ENCODE data around the gene IL1RAPL1. TPM values are rescaled to one million over a fixed set of nuclear protein-coding genes. Genes with fewer than 3 reads are reported as not detected.

The IL1RAPL1 gene
- total RNA-seq, 4 donors from 2014 or later, result 8.2 to 10.9 (median 8.8) TPM

DNA sequence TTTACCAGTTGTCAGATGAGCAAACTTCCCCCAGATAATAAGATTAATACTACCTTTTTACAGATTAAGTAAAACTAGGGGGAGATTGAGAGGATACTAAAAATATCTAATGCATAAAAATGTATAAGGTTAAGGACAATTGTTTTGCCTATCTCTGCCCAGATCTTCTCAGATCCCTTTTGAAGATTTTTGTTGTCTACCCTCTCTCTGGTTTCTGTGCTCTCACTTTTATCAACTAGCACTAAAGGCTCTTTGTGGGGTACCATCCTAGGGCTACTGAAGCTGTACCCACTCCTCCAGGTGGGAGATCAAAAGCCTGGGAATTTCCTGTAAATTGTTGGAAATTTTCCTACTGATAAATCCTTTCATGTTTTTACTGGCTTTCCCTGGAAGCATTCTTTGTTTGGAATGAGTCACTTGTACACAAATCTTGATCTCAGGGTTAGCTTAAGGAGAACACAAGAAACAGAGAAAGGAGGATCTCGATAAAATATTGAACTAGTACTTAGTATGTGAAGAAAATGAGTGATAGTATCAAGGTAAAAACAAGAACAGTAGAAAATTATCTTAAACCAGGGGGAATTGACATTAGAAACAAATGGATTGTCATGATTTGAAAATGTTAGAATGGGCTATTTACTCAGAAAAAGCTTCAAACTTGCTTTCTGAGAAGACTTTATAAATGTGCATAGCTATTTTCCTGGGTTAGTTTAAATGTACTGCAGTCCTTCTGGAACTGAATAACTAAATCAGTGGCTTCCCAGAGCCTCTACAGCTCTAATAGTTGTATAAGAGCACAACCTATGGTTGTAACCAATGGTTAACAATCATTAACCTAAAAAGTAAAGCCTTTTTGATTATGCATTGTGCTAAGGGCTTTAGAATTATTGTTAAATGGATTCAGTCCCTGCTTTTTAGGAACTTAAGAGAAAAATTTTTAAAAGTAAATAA lies 948.2 kb downstream of the IL1RAPL1 start:
- H3K4me3 ChIP-seq, result no peak overlapping the region
- H3K27ac ChIP-seq, result no peak overlapping the region
- H3K27me3 ChIP-seq, result no peaks in the 10 kb centered on the region
- no peak for DNase-seq (ENCODE audit: low spot score in 2 of 2)
- no peaks in the 10 kb centered on the region for H3K4me1 ChIP-seq
- no peaks in the 10 kb centered on the region for H3K36me3 ChIP-seq
- no peaks in the 10 kb centered on the region for H3K9me3 ChIP-seq
- 48 to 69% methylated on average over 1 of the region's 1 CpG for WGBS, 2 donors
- TF ChIP-seq, protein P1, sequence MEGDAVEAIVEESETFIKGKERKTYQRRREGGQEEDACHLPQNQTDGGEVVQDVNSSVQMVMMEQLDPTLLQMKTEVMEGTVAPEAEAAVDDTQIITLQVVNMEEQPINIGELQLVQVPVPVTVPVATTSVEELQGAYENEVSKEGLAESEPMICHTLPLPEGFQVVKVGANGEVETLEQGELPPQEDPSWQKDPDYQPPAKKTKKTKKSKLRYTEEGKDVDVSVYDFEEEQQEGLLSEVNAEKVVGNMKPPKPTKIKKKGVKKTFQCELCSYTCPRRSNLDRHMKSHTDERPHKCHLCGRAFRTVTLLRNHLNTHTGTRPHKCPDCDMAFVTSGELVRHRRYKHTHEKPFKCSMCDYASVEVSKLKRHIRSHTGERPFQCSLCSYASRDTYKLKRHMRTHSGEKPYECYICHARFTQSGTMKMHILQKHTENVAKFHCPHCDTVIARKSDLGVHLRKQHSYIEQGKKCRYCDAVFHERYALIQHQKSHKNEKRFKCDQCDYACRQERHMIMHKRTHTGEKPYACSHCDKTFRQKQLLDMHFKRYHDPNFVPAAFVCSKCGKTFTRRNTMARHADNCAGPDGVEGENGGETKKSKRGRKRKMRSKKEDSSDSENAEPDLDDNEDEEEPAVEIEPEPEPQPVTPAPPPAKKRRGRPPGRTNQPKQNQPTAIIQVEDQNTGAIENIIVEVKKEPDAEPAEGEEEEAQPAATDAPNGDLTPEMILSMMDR (IDR thresholded peaks at IDR 0.05), result no peak
- no peak for TF ChIP-seq EP300 (IDR thresholded peaks at IDR 0.05)
- TF ChIP-seq POLR2A (IDR thresholded peaks at IDR 0.05), result no peak

DNA sequence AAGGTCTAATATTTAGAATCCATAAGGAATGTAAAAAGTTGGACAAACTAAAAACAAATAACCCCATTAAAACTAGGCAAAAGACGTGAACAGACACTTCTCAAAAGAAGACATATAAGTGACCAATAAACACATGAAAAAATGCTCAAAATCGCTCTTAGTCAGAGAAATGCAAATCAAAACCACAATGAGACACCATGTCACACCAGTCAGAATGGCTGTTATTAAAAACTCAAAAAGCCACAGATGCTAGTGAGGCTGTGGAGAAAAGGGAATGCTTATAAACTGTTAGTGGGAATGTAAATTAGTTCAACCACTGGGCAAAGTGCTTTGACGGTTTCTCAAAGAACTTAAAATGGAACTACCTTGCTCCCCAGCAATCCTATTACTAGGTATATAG lies 953.8 kb downstream of the IL1RAPL1 start:
- H3K27ac ChIP-seq, result no peak overlapping the region
- TF ChIP-seq, protein P1 (IDR thresholded peaks at IDR 0.05), result no peak
- no peak for TF ChIP-seq POLR2A (IDR thresholded peaks at IDR 0.05)
- TF ChIP-seq EP300 (IDR thresholded peaks at IDR 0.05), result no peak
- 75 to 90% methylated on average over 3 of the region's 3 CpGs for WGBS, 2 donors

DNA sequence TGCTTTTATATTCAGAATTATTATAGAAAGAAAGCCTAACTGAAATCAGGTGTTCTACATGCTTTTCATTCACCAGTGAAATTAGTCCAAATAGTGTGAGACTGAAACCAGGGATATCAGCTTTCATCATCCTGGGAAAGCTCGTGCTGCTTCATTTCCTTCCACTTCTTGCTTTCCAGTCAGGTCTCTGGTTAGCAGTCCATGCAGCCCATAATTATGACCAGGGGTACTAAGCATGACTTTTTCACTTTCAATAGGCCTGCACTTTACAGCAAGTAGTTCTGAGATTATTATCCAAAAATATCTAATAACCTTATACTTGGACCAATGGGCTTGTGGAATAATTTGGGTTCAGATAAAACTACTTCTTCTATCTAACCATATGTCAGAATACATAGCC lies 954.9 kb downstream of the IL1RAPL1 start:
- Histone ChIP-seq H3K27me3 (no peaks in the 10 kb centered on the region), H3K4me1 (no peaks in the 10 kb centered on the region), H3K36me3 (no peaks in the 10 kb centered on the region), H3K27ac (no peak overlapping the region), H3K4me3 (no peak overlapping the region), H3K9me3 (no peaks in the 10 kb centered on the region)
- no peak for DNase-seq (ENCODE audit: low spot score in 2 of 2)
- 60 to 80% methylated on average over 1 of the region's 1 CpG for WGBS, 2 donors
- TF ChIP-seq, protein P1 (IDR thresholded peaks at IDR 0.05), result no peak
- TF ChIP-seq POLR2A (IDR thresholded peaks at IDR 0.05) (no peak), EP300 (IDR thresholded peaks at IDR 0.05) (no peak)

More for the DNA sequence above, 953.8 kb downstream of the IL1RAPL1 start:
- Histone ChIP-seq H3K36me3 (no peaks in the 10 kb centered on the region), H3K4me1 (no peaks in the 10 kb centered on the region), H3K4me3 (no peak overlapping the region), H3K9me3 (no peaks in the 10 kb centered on the region), H3K27me3 (no peaks in the 10 kb centered on the region)
- DNase-seq (ENCODE audit: low spot score in 2 of 2), result no peak

DNA sequence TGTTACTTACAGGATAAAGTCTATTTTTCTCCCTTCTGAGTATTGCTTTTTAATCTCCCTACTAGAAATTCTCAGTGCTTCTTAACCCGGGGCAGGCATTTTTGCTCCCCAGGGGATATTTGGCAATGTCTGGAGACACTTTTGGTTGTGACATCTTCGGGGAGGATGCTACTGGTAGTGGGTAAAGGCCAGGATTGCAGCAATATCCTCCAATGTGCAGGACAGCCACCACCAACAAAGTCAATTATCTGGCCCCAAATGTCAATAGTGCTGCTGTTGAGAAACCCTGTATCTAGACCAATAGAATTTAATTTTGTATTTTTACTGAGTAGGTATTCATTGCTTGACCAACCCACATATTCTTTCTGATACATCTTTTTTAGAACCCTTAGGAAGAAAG lies 958.6 kb downstream of the IL1RAPL1 start:
- WGBS, 2 donors, result 60 to 73% methylated on average over 2 of the region's 2 CpGs
- no peak overlapping the region for H3K27ac ChIP-seq
- no peaks in the 10 kb centered on the region for H3K27me3 ChIP-seq
- no peaks in the 10 kb centered on the region for H3K9me3 ChIP-seq
- H3K36me3 ChIP-seq, result no peaks in the 10 kb centered on the region
- TF ChIP-seq POLR2A (IDR thresholded peaks at IDR 0.05) (no peak), EP300 (IDR thresholded peaks at IDR 0.05) (no peak)
- TF ChIP-seq, protein P1 (IDR thresholded peaks at IDR 0.05), result no peak
- DNase-seq (ENCODE audit: low spot score in 2 of 2), result no peak
- no peak overlapping the region for H3K4me3 ChIP-seq
- no peaks in the 10 kb centered on the region for H3K4me1 ChIP-seq

DNA sequence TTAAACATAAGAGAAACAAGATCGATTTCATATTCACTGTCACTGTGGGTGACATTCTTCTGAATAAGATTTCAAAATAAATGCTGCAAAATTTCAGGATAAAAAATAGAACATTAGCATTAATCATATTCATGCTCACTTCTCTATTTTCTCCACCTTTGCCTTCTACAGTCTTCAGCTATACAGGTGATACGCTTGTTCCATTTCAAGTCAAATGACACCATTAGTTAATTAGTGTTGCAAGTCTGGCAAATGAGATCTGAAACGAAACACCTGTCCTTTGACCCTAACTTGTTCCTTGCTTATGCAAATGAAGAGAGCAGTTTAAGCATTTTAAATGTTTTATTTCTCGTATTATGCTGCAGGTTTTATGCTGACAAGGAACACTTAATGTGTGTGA lies 960.6 kb downstream of the IL1RAPL1 start:
- no peak overlapping the region for H3K27ac ChIP-seq
- no peaks in the 10 kb centered on the region for H3K4me1 ChIP-seq
- no peaks in the 10 kb centered on the region for H3K27me3 ChIP-seq
- WGBS, 2 donors, result 70 to 93% methylated on average over 4 of the region's 4 CpGs
- no peaks in the 10 kb centered on the region for H3K36me3 ChIP-seq
- H3K9me3 ChIP-seq, result no peaks in the 10 kb centered on the region
- DNase-seq (ENCODE audit: low spot score in 2 of 2), result no peak
- TF ChIP-seq, protein P1 (IDR thresholded peaks at IDR 0.05), result no peak
- TF ChIP-seq POLR2A (IDR thresholded peaks at IDR 0.05), result no peak
- no peak for TF ChIP-seq EP300 (IDR thresholded peaks at IDR 0.05)
- H3K4me3 ChIP-seq, result no peak overlapping the region

Data from tibial nerve (tissue), 4 donors.